Measurements from ENCODE around the gene KPNA6. TPM values are rescaled to one million over a fixed set of nuclear protein-coding genes. Genes with fewer than 3 reads are reported as not detected.

The KPNA6 gene
- total RNA-seq, 1 experiment from 2014 or later = 79.9 TPM

GRCh38 chr1:32100359-32100758 is 7.5 kb upstream of the KPNA6 start:
- no peak for ATAC-seq
- Histone ChIP-seq H2AFZ (ENCODE audit: low read depth, low read length, poor library complexity, severe bottlenecking) (no peak overlapping the region), H3K9ac (ENCODE audit: low read length) (no peak overlapping the region), H3K27ac (ENCODE audit: low read depth, low read length) (peak overlapping the region; percentile 38; the same call in 1 of the 2 replicates), H3K27me3 (ENCODE audit: insufficient read depth, low read length) (no peaks in the 10 kb centered on the region), H3K9me2 (ENCODE audit: insufficient read depth) (no peaks in the 10 kb centered on the region), H3K4me2 (ENCODE audit: low read length) (peak overlapping the region; percentile 55; the same call in 1 of the 2 replicates), H3K79me2 (ENCODE audit: insufficient read depth, low read length) (no peaks in the 10 kb centered on the region), H3K9me3 (ENCODE audit: control insufficient read depth in 1 of 2, insufficient read depth in 1 of 2, low read depth in 1 of 2, low read length in 2 of 2) (no peaks in the 10 kb centered on the region), H4K20me1 (ENCODE audit: insufficient read depth) (no peaks in the 10 kb centered on the region), H3K4me3 (replicated peaks in 1 of 2; ENCODE audit: low read depth in 1 of 2, low read length in 2 of 2) (no peak overlapping the region), H3K36me3 (ENCODE audit: control insufficient read depth in 1 of 2, insufficient read depth in 2 of 2, low read length in 2 of 2) (peaks cover 12% of the 10 kb centered on the region in 2 experiments; a peak in 3 of 4 replicates), H3K4me1 (ENCODE audit: control insufficient read depth in 1 of 2, insufficient read depth in 2 of 2, low read length in 2 of 2) (peaks cover 18 to 20% of the 10 kb centered on the region in 2 experiments)
- no peak for DNase-seq (ENCODE audit: low read depth, low spot score)
- ChIA-PET POLR2A (interaction anchor here (1.6 kb wide), 1 partner anchor 27 kb away, joined by 5 read pairs; the partner anchor contains the start of gene TMEM39B), RAD21 (ENCODE audit: low non-redundant PET in 1 of 2, low total read pairs in 2 of 2, uncharacterized antibody in 2 of 2, unreplicated experiment in 2 of 2) (no interaction called here), CTCF (no interaction called here)
- TF ChIP-seq TCF7L2 (IDR thresholded peaks at IDR 0.05; ENCODE audit: borderline replicate concordance, extremely low read depth, insufficient read depth, insufficient read length) (no peak), ZBTB33 (IDR thresholded peaks at IDR 0.05; ENCODE audit: extremely low read depth, insufficient replicate concordance, low read length) (no peak), ATF3 (IDR thresholded peaks at IDR 0.05) (no peak), EZH2 (IDR thresholded peaks at IDR 0.05) (no peak)
- BruUV-seq (replicated peaks) = no TSS peak
- intact Hi-C loops (cut with micrococcal nuclease) = no loop called here
